ENCODE data around the gene CAMTA2.
"Not testable (repeated sequence)": the region's sequence is repeated elsewhere in the genome, so short reads cannot be mapped to it uniquely, and the experiment has no call there.

Gene CAMTA2

DNA sequence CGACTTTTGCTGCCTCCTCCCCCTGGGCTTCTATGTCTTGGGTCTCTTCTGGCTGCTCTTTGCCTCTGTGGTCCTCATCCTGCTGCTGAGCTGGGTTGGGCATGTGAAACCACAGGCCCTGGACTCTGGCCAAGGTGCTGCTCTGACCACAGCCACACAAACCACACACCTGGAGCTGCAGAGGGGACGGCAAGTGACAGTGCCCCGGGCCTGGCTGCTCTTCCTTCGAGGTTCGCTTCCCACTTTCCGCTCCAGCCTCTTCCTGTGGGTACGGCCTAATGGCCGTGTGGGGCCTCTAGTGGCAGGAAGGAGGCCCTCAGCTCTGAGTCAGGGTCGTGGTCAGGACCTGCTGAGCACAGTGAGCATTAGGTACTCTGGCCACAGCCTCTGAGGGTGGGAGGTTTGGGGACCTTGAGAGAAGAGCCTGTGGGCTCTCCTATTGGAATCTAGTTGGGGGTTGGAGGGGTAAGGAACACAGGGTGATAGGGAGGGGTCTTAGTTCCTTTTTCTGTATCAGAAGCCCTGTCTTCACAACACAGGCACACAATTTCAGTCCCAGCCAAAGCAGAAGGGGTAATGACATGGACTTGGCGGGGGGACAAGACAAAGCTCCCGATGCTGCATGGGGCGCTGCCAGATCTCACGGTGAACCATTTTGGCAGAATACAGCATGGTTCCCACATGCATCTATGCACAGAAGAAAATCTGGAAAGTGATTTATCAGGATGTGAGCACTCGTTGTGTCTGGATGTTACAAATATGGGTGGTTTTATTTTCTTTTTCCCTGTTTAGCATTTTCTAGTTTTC lies 53.1 kb downstream of the CAMTA2 start:
- no peak for DNase-seq (ENCODE audit: low read depth)

DNA sequence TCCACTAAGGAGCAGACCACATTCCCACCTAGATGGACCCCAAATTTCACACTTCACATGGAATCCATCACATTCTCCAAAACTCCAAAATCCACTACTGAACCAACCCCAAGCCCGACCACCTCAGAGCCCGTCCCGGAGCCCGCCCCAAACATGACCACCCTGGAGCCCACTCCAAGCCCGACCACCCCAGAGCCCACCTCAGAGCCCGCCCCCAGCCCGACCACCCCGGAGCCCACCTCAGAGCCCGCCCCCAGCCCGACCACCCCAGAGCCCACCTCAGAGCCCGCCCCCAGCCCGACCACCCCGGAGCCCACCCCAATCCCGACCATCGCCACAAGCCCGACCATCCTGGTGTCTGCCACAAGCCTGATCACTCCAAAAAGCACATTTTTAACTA lies 53.8 kb downstream of the CAMTA2 start:
- DNase-seq (ENCODE audit: low read depth): no peak

DNA sequence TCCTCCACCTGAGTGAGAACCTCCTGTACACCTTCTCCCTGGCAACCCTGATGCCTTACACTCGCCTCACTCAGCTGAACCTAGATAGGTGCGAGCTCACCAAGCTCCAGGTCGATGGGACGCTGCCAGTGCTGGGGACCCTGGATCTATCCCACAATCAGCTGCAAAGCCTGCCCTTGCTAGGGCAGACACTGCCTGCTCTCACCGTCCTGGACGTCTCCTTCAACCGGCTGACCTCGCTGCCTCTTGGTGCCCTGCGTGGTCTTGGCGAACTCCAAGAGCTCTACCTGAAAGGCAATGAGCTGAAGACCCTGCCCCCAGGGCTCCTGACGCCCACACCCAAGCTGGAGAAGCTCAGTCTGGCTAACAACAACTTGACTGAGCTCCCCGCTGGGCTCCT lies 54.7 kb downstream of the CAMTA2 start:
- no peak for DNase-seq (ENCODE audit: low read depth)

DNA sequence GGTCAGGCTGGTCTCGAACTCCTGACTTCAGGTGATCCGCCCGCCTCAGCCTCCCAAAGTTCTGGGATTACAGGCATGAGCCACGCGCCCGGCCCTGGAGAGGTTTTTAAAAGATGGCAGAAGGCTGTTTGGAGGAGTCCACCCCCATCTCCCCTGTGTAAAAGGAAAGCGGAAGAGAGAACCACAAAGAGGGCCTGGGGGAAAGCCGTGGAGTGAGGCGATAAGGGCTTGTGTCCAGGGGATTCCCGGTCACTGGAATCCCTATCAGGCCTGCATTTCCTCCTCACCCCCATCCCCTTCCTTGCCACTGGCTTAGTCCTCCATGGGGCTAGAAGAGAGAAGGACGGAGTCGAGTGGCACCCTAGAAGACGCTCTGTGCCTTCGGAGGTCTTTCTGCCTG lies 55.5 kb downstream of the CAMTA2 start, which contains the start of gene GP1BA:
GP1BA (plus strand) TSS at position 315 of the 400 bp plus-strand sequence. CDS start 328 bp downstream, outside the sequence.
- DNase-seq (ENCODE audit: low read depth): no peak

DNA sequence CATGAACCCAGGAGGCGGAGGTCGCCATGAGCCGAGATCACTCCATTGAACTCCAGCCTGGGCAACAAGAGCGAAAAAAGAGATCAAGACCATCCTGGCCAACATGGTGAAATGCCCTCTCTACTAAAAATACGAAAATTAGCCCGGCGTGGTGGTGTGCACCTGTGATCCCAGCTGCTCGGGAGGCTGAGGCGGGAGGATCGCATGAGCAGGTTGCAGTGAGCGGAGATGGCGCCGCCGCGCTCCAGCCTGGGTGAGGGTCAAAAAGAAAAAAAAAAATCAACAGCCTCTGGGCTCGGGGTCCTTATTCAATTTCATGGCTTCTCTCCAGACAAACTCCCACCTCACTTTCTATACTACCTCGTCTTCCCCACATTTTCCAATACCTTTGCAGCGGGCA lies 58.6 kb downstream of the CAMTA2 start:
- no peak for DNase-seq (ENCODE audit: low read depth)

DNA sequence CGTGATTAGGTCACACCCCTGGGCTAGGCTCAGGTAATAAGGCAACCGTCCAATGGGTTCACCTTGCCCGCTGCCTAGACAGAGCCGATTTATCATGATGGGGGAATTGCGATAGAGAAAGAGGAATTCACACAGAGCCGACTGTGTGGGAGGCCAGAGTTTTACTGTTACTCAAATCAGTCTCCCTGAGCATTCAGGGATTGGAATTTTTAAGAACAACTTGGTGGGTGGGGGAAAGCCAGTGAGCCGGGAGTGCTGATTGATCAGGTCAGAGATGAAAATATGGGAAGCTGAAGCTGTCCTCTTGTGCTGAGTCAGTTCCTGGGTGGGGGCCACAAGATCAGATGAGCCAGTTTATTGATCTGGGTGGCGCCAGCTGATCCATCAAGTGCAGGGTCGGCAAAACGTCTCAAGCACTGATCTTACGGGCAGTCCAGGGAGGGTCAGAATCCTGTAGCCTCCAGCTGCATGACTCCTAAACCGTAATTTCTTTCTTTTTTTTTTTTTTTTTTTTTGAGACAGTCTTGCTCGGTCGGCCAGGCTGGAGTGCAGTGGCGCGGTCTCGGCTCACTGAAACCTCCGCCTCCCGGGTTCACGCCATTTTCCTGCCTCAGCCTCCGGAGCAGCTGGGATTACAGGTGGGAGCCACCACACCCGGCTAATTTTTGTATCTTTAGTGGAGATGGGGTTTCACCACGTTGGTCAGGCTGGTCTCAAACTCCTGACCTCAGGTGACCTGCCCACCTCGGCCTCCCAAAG lies 60.7 kb downstream of the CAMTA2 start:
- DNase-seq (ENCODE audit: low read depth): not testable (repeated sequence)

DNA sequence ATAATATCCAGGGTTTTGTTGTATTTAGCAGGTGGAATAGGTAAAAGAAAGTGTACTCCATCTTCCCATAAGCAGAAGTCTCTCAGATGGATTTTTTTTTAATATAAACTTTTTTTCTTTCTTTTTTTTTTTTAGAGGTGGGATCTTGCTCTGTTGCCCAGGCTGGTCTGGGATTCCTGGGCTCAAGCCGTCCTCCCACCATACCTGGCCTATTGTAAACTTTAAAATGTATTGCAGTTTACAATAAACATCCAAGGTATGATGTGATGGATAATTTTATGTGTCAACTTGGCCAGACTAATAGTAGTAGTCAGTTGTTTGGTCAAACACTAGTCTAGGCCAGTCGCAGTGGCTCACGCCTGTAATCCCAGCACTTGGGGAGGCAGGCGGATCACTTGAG lies 66.2 kb downstream of the CAMTA2 start:
- no peak for DNase-seq (ENCODE audit: low read depth)

DNA sequence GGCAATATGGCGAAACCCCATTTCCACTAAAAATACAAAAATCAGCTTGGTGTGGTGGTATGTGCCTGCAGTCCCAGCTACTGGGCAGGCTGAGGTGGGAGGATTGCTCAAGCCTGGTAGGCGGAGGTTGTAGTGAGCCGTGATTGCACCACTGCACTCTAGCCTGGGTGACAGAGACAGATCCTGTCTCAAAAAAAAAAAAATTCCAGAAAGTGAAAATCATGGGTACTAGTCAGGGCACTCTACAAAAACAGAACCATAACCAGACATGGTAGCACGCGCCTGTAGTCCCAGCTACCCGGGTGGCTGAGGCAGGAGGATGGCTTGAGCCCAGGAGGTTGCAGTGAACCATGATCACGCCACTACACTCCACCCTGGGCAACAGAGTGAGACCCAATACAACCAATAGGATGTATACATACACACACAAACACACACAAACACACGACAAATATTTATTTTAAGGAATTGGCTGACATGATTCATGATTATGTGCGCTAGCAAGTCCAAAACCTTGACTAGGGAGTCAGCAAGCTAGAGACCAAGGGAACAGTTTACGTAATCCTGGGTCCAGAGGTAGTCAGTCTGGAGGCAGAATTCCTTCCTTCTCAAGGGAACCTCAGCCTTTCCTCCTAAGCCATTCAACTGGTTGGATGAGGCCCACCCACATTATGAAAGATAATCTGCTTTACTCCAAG lies 67.0 kb downstream of the CAMTA2 start:
- no peak for DNase-seq (ENCODE audit: low read depth)

DNA sequence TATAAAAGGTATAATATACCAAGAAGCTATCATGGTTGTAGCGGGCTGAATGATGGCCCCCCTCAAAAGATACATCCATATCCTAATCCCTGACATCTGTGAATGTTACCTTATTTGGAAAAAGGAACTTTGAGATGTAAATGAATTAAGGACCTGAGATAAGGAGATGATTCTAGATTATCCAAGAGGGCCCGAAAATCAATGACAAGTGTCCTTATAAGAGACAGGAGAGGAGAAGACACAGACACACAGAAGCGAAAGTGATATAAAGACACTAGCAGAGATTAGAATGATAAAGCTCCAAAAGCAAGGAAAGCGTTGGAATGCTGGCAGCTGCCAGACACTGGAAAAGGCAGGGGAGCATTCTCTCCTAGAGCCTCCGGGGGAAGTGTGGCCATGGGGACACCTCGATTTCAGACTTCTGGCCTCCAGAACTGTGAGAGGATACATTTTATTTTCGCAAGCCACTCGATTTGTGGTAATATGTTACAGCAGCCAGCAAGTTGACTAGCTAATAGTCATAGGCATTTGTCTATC lies 67.9 kb downstream of the CAMTA2 start:
- DNase-seq (ENCODE audit: low read depth): no peak

All from GM04503 (cell line).